Thyroid gland (tissue), 4 donors: ENCODE results near the gene MYADML2.
A peak's percentile ranks its signal among the peaks of the same experiment; 100 is the strongest.

ENCODE experiments used
- CTCF ChIP-seq, 6 experiments: fragments of 200-600 bp in 3 of 6; fragments of 450-650 bp in 3 of 6; sonication (generic) in 3 of 6; IDR thresholded peaks; one replicate each; pipeline ENCODE4 v1.5.1; 2016 to 2019; ENCODE audit warnings: antibody characterized with exemption in 6 of 6, mild to moderate bottlenecking in 2 of 6, inconsistent platforms in 1 of 6, moderate library complexity in 1 of 6
- POLR2A ChIP-seq, 2 donors: fragments of 450-650 bp; IDR thresholded peaks; one replicate each; pipeline ENCODE4 v1.6.1; 2017; ENCODE audit warnings: antibody characterized with exemption in 2 of 2, mild to moderate bottlenecking in 2 of 2, moderate library complexity in 1 of 2

GRCh38 chr17:81923302-81924260, 23.5 kb downstream of the MYADML2 start:
- TF ChIP-seq CTCF (IDR thresholded peaks at IDR 0.05): no peak
- peak in 1 of 2 donors; percentile 33 for TF ChIP-seq POLR2A (IDR thresholded peaks at IDR 0.05)
